HCT116 (cell line): ENCODE data around the gene BBS4. TPM values are rescaled to one million over a fixed set of nuclear protein-coding genes. Genes with fewer than 3 reads are reported as not detected.
A peak's percentile ranks its signal among the peaks of the same experiment; 100 is the strongest.

Source experiments
- ATAC-seq: fragments of 200-7000 bp; cut with Tn5 transposase; 2 replicates; pipeline ENCODE4 v1.9.1; 2020; ENCODE audit warnings: mild to moderate bottlenecking, moderate library complexity
- BruUV-seq: library from RNA; stranded (reverse); fragments of 400-500 nt; replicated peaks from 2 replicates; lab custom pipeline; 2021; lab: Mats Ljungman, UMichigan
- CTCF ChIA-PET: fragments of 300-600 bp; sonication (Branson Sonifier 250); formaldehyde crosslinking; loops from one replicate; lab custom pipeline; 2021; ENCODE audit warnings: antibody characterized with exemption; lab: Charles Lee
- POLR2A ChIA-PET: fragments of 300-600, 350-600 bp; sonication (Branson Sonifier 250); formaldehyde crosslinking; loops from one replicate; lab custom pipeline; 2021; ENCODE audit warnings: antibody characterized with exemption; lab: Charles Lee
- RAD21 ChIA-PET, 2 experiments: fragments of 300-600 bp; sonication (Branson Sonifier 250); formaldehyde crosslinking; loops; one replicate each; lab custom pipeline; 2023; ENCODE audit warnings: low total read pairs in 2 of 2; ENCODE audit not compliant: uncharacterized antibody in 2 of 2, unreplicated experiment in 2 of 2, low non-redundant PET in 1 of 2; lab: Charles Lee
- DNase-seq: peaks from one replicate; pipeline ENCODE4 v3.0.0-alpha.2; 2010; ENCODE audit warnings: low read depth, low spot score
- H2AFZ ChIP-seq: fragments of 200-600 bp; shearing (Covaris generic), sonication (generic); 2 replicates; pipeline ENCODE4 v1.6.1; 2017; ENCODE audit warnings: low read depth, mixed run types, mixed read lengths, antibody characterized with exemption, low read length; ENCODE audit not compliant: poor library complexity, severe bottlenecking
- H3K27ac ChIP-seq: 2 replicates; pipeline ENCODE4 v1.5.1; 2012; ENCODE audit warnings: low read depth, low read length
- H3K27me3 ChIP-seq: fragments of 200-600 bp; sonication (generic); 2 replicates; pipeline ENCODE4 v1.6.1; 2016; ENCODE audit warnings: mixed run types, low read length, mixed read lengths; ENCODE audit not compliant: insufficient read depth
- H3K36me3 ChIP-seq, 2 experiments: fragments of 200-500 bp in 1 of 2; fragments of 200-600 bp in 1 of 2; sonication (Bioruptor generic) in 1 of 2; sonication (generic) in 1 of 2; 2 replicates each; pipeline versions ENCODE4 v1.5.1 to v1.6.1; 2014 to 2016; ENCODE audit warnings: low read length in 2 of 2, inconsistent platforms in 1 of 2, mixed read lengths in 1 of 2, mixed run types in 1 of 2; ENCODE audit not compliant: insufficient read depth in 2 of 2, control insufficient read depth in 1 of 2
- H3K4me1 ChIP-seq, 2 experiments: fragments of 200-600 bp in 1 of 2; sonication (generic) in 1 of 2; 2 replicates each; pipeline versions ENCODE4 v1.5.1 to v1.6.1; 2012 to 2017; ENCODE audit warnings: low read length in 2 of 2, inconsistent platforms in 1 of 2, mild to moderate bottlenecking in 1 of 2, mixed read lengths in 1 of 2, mixed run types in 1 of 2, moderate library complexity in 1 of 2; ENCODE audit not compliant: insufficient read depth in 2 of 2, control insufficient read depth in 1 of 2
- H3K4me2 ChIP-seq: fragments of 200-600 bp; sonication (generic); 2 replicates; pipeline ENCODE4 v1.6.1; 2017; ENCODE audit warnings: mixed run types, low read length, mixed read lengths
- H3K4me3 ChIP-seq, 2 experiments: fragments of 200-600 bp in 1 of 2; sonication (generic) in 1 of 2; replicated peaks in 1 of 2; 2 replicates each; pipeline ENCODE4 v1.5.1; 2011 to 2016; ENCODE audit warnings: low read length in 2 of 2, control low read depth in 1 of 2, low read depth in 1 of 2, mild to moderate bottlenecking in 1 of 2, mixed read lengths in 1 of 2, mixed run types in 1 of 2
- H3K79me2 ChIP-seq: fragments of 200-600 bp; sonication (generic); 2 replicates; pipeline ENCODE4 v1.6.1; 2017; ENCODE audit warnings: mild to moderate bottlenecking, mixed run types, low read length, moderate library complexity, mixed read lengths; ENCODE audit not compliant: insufficient read depth
- H3K9ac ChIP-seq: fragments of 200-600 bp; sonication (generic); 2 replicates; pipeline ENCODE4 v1.6.1; 2016; ENCODE audit warnings: low read length, mixed read lengths
- H3K9me2 ChIP-seq: fragments of 200-600 bp; sonication (generic), shearing (Covaris generic); 2 replicates; pipeline ENCODE4 v1.6.1; 2017; ENCODE audit warnings: mixed run types, mild to moderate bottlenecking, moderate library complexity; ENCODE audit not compliant: insufficient read depth
- H3K9me3 ChIP-seq, 2 experiments: fragments of 200-500 bp in 1 of 2; fragments of 200-600 bp in 1 of 2; sonication (Bioruptor generic) in 1 of 2; sonication (generic) in 1 of 2; 2 replicates each; pipeline ENCODE4 v1.6.1; 2014 to 2017; ENCODE audit warnings: low read length in 2 of 2, mixed read lengths in 2 of 2, inconsistent platforms in 1 of 2, low read depth in 1 of 2, mild to moderate bottlenecking in 1 of 2, mixed run types in 1 of 2, moderate library complexity in 1 of 2; ENCODE audit not compliant: control insufficient read depth in 1 of 2, insufficient read depth in 1 of 2
- H4K20me1 ChIP-seq: fragments of 200-600 bp; sonication (generic), shearing (Covaris generic); 2 replicates; pipeline ENCODE4 v1.6.1; 2017; ENCODE audit warnings: mixed run types, mild to moderate bottlenecking, moderate library complexity; ENCODE audit not compliant: insufficient read depth
- CEBPB ChIP-seq: IDR thresholded peaks from 2 replicates; pipeline ENCODE4 v1.6.1; 2012; ENCODE audit warnings: low read depth
- EZH2 ChIP-seq: fragments of 200-600 bp; sonication (generic); IDR thresholded peaks from 2 replicates; pipeline ENCODE4 v1.6.1; 2017; ENCODE audit warnings: antibody characterized with exemption, mixed run types
- JUND ChIP-seq: IDR thresholded peaks from 2 replicates; pipeline ENCODE4 v1.6.1; 2012
- RAD21 ChIP-seq: IDR thresholded peaks from 2 replicates; pipeline ENCODE4 v1.6.1; 2012; ENCODE audit warnings: low read depth, mild to moderate bottlenecking
- ZFX ChIP-seq: fragments of 450-650 bp; IDR thresholded peaks from 2 replicates; pipeline ENCODE4 v1.6.1; 2017
- intact Hi-C: fragments of 100-400 bp; cut with micrococcal nuclease; formaldehyde crosslinking; loops from 2 replicates; pipeline ENCODE4 v1.10.0; 2022
- total RNA-seq: library from RNA; stranded (reverse); gene quantifications from one replicate; pipeline ENCODE4 v1.2.1, GENCODE V29; 2021; ENCODE audit not compliant: unreplicated experiment
- TF ChIP-seq, protein P1 (sequence below), 3 experiments: fragments of 200-600 bp in 1 of 3; sonication (generic) in 1 of 3; IDR thresholded peaks in 2 of 3; conservative IDR thresholded peaks in 1 of 3; 2 replicates each; pipeline ENCODE4 v1.5.1; 2012 to 2017; ENCODE audit warnings: low read depth in 2 of 3, low read length in 2 of 3, antibody characterized with exemption in 1 of 3, borderline replicate concordance in 1 of 3, control low read depth in 1 of 3, mild to moderate bottlenecking in 1 of 3, mixed read lengths in 1 of 3, mixed run types in 1 of 3, moderate library complexity in 1 of 3; ENCODE audit not compliant: insufficient read depth in 1 of 3
- TF ChIP-seq, protein P2 (sequence below): IDR thresholded peaks from 2 replicates; pipeline ENCODE4 v1.6.1; 2012

BBS4 gene
- total RNA-seq, 1 experiment from 2014 or later: 10.0 TPM

- no peaks in the 10 kb centered on the region for H4K20me1 ChIP-seq
- CTCF ChIA-PET: interaction anchor here (0.7 to 3.5 kb wide), 26 partner anchors 8 to 552 kb away, joined by 3 to 23 read pairs (median 5); partner anchors contain the start of genes ADPGK, BBS4 and HIGD2B
- ATAC-seq (peak; percentile 90), DNase-seq (peak; percentile 55)
- RAD21 ChIA-PET: interaction anchor here (0.6 to 0.8 kb wide), 2 partner anchors 360 to 519 kb away, joined by 3 to 4 read pairs; no protein-coding TSS in a partner anchor
- no peaks in the 10 kb centered on the region for H3K4me1 ChIP-seq
- no peaks in the 10 kb centered on the region for H3K36me3 ChIP-seq
- H3K4me2 ChIP-seq: no peak overlapping the region
- no peak overlapping the region for H2AFZ ChIP-seq
- H3K79me2 ChIP-seq: no peaks in the 10 kb centered on the region
- no peak overlapping the region for H3K4me3 ChIP-seq
- intact Hi-C loops: loop anchor here (1.0 to 10.0 kb wide), 3 partner anchors 359 to 545 kb away; no protein-coding TSS in a partner anchor
- no peaks in the 10 kb centered on the region for H3K9me2 ChIP-seq
- POLR2A ChIA-PET: no interaction called here
- TF ChIP-seq CEBPB (no peak), ZFX (no peak), RAD21 (peak; percentile 69), JUND (no peak), EZH2 (no peak)
- TF ChIP-seq, protein P1, sequence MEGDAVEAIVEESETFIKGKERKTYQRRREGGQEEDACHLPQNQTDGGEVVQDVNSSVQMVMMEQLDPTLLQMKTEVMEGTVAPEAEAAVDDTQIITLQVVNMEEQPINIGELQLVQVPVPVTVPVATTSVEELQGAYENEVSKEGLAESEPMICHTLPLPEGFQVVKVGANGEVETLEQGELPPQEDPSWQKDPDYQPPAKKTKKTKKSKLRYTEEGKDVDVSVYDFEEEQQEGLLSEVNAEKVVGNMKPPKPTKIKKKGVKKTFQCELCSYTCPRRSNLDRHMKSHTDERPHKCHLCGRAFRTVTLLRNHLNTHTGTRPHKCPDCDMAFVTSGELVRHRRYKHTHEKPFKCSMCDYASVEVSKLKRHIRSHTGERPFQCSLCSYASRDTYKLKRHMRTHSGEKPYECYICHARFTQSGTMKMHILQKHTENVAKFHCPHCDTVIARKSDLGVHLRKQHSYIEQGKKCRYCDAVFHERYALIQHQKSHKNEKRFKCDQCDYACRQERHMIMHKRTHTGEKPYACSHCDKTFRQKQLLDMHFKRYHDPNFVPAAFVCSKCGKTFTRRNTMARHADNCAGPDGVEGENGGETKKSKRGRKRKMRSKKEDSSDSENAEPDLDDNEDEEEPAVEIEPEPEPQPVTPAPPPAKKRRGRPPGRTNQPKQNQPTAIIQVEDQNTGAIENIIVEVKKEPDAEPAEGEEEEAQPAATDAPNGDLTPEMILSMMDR (IDR thresholded peaks at IDR 0.05 in 2 of 3, conservative IDR thresholded peaks at IDR 0.05 in 1 of 3; ENCODE audit: borderline replicate concordance in 1 of 3, insufficient read depth in 1 of 3, low read depth in 2 of 3, low read length in 2 of 3): peak; percentile 46 to 95 (median 79); a peak in 5 of 6 replicates
- TF ChIP-seq, protein P2, sequence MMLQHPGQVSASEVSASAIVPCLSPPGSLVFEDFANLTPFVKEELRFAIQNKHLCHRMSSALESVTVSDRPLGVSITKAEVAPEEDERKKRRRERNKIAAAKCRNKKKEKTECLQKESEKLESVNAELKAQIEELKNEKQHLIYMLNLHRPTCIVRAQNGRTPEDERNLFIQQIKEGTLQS: no peak
- no peaks in the 10 kb centered on the region for H3K9me3 ChIP-seq
- no peak overlapping the region for H3K27ac ChIP-seq
- H3K9ac ChIP-seq: no peak overlapping the region
- H3K27me3 ChIP-seq: no peaks in the 10 kb centered on the region
- BruUV-seq: no TSS peak
Observed at GRCh38 chr15:72722071-72722696, 36.2 kb downstream of the BBS4 start.
